Fibroblast of mammary gland (primary cell): Measurements from ENCODE around the gene TBC1D2B.
A peak's percentile ranks its signal among the peaks of the same experiment; 100 is the strongest.
"Not testable (repeated sequence)": the region's sequence is repeated elsewhere in the genome, so short reads cannot be mapped to it uniquely, and the experiment has no call there.

Source experiments
- DNase-seq: peaks from one replicate; pipeline ENCODE4 v3.0.0-alpha.2; 2010; ENCODE audit warnings: low read depth
- H3K4me3 ChIP-seq: 2 replicates; pipeline ENCODE4 v1.5.1; 2011; ENCODE audit warnings: low read depth, mild to moderate bottlenecking, low read length, moderate library complexity; ENCODE audit not compliant: control insufficient read depth
- TF ChIP-seq, protein P1 (sequence below): conservative IDR thresholded peaks from 2 replicates; pipeline ENCODE4 v1.5.1; 2011; ENCODE audit warnings: low read depth, low read length, inconsistent platforms; ENCODE audit not compliant: control insufficient read depth, insufficient read depth

TBC1D2B gene

DNA sequence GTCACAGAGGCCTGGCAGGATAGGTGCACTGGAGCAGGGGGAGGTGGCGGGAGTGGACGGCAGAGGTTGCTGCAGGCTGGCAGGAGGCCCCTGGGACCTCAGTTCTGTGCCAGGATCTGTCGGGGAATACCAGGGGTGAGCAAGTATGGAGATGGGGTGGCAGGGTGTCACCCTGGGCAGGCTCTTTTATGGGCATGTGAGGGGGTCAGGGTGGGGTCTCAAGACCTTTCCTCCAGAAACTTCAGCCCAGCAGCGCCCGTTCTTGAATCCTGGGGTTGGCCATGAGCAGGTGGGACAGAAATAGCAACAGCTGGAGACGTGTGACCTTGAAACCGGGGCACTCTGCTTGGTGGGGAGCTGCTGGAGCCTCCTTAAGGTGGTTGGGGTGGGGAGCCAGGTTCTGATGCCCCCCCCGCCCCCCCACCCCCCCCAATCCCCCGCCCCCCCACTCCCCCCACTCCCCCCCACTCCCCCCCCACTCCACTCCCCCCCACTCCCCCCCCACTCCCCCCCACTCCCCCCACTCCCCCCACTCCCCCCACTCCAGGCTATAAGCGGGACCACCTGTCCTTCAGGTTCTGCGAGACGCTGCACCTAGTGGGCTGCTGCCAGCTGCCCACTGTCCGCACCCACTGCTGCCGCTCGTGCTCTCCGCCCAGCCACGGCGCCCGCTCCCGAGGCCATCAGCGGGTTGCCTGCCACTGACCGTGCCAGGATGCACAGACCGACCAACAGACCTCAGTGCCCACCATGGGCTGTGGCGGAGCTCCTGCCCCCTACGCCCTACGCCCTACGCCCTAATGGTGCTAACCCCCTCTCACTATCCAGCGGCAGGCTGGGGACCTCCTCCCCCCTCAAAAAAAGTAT, 84.9 kb downstream of the TBC1D2B start:
- no peak overlapping the region for H3K4me3 ChIP-seq
- TF ChIP-seq, protein P1, sequence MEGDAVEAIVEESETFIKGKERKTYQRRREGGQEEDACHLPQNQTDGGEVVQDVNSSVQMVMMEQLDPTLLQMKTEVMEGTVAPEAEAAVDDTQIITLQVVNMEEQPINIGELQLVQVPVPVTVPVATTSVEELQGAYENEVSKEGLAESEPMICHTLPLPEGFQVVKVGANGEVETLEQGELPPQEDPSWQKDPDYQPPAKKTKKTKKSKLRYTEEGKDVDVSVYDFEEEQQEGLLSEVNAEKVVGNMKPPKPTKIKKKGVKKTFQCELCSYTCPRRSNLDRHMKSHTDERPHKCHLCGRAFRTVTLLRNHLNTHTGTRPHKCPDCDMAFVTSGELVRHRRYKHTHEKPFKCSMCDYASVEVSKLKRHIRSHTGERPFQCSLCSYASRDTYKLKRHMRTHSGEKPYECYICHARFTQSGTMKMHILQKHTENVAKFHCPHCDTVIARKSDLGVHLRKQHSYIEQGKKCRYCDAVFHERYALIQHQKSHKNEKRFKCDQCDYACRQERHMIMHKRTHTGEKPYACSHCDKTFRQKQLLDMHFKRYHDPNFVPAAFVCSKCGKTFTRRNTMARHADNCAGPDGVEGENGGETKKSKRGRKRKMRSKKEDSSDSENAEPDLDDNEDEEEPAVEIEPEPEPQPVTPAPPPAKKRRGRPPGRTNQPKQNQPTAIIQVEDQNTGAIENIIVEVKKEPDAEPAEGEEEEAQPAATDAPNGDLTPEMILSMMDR = no peak
- DNase-seq = no peak

DNA sequence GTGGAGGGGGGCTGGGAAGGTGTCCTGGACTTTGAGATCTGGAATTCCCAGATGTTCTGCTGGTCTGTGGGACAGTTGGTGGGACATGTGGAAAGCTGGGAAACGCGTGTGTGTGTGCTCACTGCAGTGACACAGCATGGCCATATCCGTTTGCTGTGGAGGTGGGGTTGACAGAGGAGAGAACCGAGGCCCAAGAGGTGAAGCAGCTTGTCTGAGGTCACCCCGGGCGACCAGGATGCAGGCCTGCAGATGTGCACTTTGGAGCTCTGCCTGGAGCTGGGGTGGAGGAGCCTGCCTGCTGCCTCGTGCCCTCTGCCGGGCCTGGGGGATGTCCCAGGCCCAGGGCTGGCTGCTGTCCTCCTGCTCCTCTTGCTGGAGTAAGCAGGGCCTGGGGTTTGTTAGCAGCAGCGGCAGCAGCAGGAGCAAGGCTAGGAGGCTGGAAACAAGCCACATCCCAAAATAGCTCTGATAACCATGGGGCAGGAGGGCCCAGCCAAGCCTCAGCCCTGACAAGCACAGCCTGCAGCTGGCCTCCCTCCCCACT, 85.8 kb downstream of the TBC1D2B start:
- peak; percentile 77 for DNase-seq
- not testable (repeated sequence) for H3K4me3 ChIP-seq

DNA sequence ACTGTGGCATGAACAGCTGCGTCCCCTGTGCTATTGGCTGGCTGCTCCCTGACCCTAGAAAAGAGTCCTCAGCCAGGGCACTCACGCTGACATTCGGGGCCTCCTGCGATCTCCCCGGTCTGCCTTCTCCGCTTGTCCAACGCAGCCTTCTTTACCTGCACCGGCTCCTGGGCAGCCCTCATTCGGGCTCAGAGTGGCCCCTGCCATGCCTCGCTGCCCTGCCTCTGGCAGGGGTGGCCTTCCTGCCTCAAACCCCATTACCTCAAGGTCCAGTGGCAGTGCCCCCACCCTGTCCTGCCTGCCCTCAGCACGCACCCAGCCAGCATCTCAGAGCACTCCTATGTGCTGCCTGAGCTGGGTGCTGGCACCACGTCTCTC, 86.5 kb downstream of the TBC1D2B start:
- no peak overlapping the region for H3K4me3 ChIP-seq
- DNase-seq = no peak
- TF ChIP-seq, protein P1 = no peak

DNA sequence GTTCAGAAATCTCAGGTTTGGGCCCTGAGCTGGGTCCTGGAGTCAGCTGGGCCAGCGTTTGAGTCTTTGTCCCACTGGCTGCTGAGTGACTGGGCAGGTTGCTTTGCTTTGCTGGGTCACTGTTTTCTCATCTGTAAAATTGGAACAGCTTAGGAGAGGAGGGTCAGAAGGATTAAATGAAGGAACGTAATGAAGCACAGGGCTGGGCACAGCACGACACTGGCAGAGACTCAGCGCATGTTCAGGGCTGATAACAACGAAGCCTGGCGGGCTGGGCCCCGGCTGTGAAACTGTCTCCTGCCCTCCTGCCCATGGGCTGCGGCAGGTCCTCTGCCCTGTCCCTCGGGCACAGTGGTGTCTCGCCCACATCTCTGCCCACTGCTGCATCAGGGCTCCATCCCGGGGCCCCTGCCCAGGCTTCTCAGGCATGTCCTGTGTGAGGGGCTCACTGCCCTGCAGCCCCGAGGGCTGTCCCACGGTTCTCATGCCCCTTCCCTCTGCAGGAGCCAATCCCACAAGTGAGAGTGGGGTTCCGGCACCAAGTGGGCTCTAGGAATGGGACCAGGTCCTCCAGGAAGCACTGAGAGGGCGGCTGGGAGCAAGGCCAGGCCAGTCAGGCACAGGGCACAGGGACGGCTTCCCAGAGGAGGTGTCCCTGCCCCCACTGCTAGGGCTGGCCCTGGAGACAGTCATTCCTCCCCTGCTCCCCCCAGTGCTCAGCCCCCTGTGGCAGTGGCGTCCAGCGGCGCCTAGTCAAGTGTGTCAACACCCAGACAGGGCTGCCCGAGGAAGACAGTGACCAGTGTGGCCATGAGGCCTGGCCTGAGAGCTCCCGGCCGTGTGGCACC, 88.0 kb downstream of the TBC1D2B start:
- no peak overlapping the region for H3K4me3 ChIP-seq
- TF ChIP-seq, protein P1 = no peak
- DNase-seq = no peak

DNA sequence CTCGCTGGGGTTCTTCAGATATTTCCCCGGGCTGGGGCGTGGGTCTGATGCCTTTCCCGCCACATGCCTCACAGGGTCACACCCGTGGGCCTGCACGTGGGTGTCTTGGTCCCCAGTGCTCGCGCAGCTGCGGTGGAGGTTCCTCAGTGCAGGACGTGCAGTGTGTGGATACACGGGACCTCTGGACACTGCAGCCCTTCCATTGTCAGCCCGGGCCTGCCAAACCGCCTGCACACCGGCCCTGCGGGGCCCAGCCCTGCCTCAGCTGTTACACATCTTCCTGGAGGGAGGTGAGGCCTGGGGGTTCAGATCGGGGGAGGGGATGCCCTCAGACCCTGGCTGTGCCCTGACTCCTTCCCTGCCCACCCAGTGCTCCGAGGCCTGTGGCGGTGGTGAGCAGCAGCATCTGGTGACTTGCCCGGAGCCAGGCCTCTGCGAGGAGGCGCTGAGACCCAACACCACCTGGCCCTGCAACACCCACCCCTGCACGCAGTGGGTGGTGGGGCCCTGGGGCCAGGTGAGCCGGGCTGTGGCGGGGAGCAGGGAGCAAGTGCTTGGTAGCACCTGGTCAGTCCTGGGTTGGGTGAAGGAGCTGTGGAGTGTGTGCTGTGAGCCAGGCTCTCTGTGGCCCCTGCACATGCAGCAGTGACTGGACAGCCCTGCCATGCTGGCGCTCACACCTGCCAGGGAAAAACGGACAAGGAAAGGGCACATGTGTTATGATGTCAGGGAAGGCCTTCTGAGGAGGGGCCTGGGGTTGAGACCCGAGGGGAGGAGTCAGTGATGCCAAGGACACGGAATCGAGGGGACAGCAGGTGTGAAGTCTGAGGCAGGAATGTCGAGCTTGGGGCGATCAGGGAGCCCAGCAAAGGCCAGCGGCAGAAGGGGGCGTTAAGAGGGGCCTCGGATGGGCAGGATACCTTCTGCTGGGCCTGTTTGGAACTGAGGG, 88.9 kb downstream of the TBC1D2B start:
- TF ChIP-seq, protein P1 = no peak
- no peak overlapping the region for H3K4me3 ChIP-seq
- DNase-seq = no peak

DNA sequence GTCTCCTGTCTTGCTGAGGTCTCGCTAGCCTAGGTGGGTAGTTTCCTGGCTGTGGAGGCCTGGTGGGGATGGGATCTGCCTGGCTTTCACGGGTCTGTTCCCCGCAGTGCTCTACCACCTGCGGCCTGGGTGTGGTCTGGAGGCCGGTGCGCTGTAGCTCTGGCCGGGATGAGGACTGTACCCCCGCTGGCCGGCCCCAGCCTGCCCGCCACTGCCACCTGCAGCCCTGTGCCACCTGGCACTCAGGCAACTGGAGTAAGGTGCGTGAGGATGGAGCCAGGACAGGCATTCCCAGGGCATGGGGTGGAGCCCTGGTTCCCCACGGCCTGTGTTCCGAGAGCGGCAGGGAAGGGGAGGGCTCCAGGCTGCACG, 89.8 kb downstream of the TBC1D2B start:
- not testable (repeated sequence) for DNase-seq, H3K4me3 ChIP-seq
